HepG2 (cell line): ENCODE measurements around the gene XKR3.
"Not testable (repeated sequence)": the region's sequence is repeated elsewhere in the genome, so short reads cannot be mapped to it uniquely, and the experiment has no call there.

Experiments used
- ATF3 ChIP-seq: sonication (generic); formaldehyde crosslinking; IDR thresholded peaks from 2 replicates; pipeline ENCODE4 v1.4.0; 2020; ENCODE audit warnings: missing genetic modification reagents
- WIZ ChIP-seq: sonication (generic); formaldehyde crosslinking; IDR thresholded peaks from 2 replicates; pipeline ENCODE4 v1.5.1; 2020; ENCODE audit warnings: mild to moderate bottlenecking, missing genetic modification reagents
- ZNF12 ChIP-seq: sonication (generic); formaldehyde crosslinking; IDR thresholded peaks from 2 replicates; pipeline ENCODE4 v1.5.0; 2020; ENCODE audit warnings: missing genetic modification reagents
- ZNF160 ChIP-seq: sonication (generic); formaldehyde crosslinking; IDR thresholded peaks from 2 replicates; pipeline ENCODE4 v1.8.0; 2022; ENCODE audit warnings: mild to moderate bottlenecking, inconsistent platforms, missing genetic modification reagents
- ZNF276 ChIP-seq: sonication (generic); formaldehyde crosslinking; IDR thresholded peaks from 2 replicates; pipeline ENCODE4 v1.4.0; 2020; ENCODE audit warnings: mild to moderate bottlenecking, low read depth, missing genetic modification reagents
- ZNF564 ChIP-seq: sonication (generic); formaldehyde crosslinking; IDR thresholded peaks from 2 replicates; pipeline ENCODE4 v1.8.1; 2023; ENCODE audit warnings: mild to moderate bottlenecking, missing genetic modification reagents
- ZNF598 ChIP-seq: sonication (generic); formaldehyde crosslinking; IDR thresholded peaks from 2 replicates; pipeline ENCODE4 v1.5.1; 2020; ENCODE audit warnings: mild to moderate bottlenecking, missing genetic modification reagents, borderline replicate concordance
- ZNF605 ChIP-seq: sonication (generic); formaldehyde crosslinking; IDR thresholded peaks from 2 replicates; pipeline ENCODE4 v1.8.0; 2022; ENCODE audit warnings: mild to moderate bottlenecking, missing genetic modification reagents
- ZNF7 ChIP-seq: IDR thresholded peaks from 2 replicates; pipeline ENCODE4 v1.6.1; 2016; ENCODE audit warnings: missing biosample characterization, missing genetic modification reagents
- TF ChIP-seq, protein P1 (sequence below): sonication (generic); formaldehyde crosslinking; IDR thresholded peaks from 2 replicates; pipeline ENCODE4 v1.8.1; 2023; ENCODE audit warnings: mild to moderate bottlenecking, missing genetic modification reagents
- TF ChIP-seq, protein P2 (sequence below): sonication (generic); formaldehyde crosslinking; IDR thresholded peaks from 2 replicates; pipeline ENCODE4 v1.5.1; 2020; ENCODE audit warnings: mild to moderate bottlenecking, missing genetic modification reagents, moderate library complexity

DNA sequence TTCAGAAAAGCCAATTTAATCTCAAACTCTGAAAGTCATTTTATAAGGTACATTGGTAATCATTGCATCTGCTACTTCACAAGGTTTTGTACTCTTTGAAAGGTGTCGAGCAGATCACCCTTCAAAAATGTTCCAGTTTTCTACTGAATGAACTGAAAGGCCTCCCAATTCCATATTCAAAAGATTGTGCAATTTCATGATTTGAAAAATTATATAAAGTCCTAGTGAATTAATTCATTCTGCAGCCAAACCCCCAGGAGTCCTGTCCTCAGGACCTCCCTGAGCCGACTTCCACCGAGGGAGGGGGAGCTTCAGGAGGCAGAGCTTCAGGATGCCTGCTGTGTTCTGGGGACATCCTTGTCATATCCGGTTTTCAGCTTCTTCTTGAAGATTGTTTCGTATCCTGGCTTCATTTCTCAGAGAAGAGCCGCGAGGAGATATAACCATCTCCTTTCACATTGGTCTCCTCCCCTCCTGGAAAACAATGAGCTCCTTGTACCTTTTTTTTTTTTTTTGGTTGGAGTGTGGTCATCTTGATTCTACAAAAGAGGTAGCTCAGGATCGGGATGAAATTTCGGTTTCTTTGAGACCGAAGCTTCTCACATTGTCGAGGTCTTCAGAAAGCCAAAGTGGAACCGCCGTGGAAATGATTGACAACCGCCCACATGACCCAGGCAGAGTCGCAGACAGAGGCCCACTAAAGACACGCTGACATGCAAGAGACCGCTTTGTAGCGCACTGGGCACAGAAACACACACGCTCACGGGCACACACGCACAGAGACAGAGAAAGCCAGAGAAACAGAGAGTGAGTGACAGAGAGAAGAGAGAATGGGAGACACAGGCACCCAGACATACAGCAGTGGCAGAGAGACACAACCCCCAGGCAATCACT is 77.7 kb downstream of the XKR3 start:
- not testable (repeated sequence) for TF ChIP-seq ZNF598 (CRISPR knock-in tag); ZNF7 (CRISPR knock-in tag); ZNF160 (CRISPR knock-in tag); ZNF564; ZNF276 (CRISPR knock-in tag); WIZ (CRISPR knock-in tag); ATF3 (CRISPR knock-in tag); ZNF605 (CRISPR knock-in tag); ZNF12
- TF ChIP-seq, protein P1, sequence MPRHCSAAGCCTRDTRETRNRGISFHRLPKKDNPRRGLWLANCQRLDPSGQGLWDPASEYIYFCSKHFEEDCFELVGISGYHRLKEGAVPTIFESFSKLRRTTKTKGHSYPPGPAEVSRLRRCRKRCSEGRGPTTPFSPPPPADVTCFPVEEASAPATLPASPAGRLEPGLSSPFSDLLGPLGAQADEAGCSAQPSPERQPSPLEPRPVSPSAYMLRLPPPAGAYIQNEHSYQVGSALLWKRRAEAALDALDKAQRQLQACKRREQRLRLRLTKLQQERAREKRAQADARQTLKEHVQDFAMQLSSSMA (CRISPR knock-in tag) = not testable (repeated sequence)
- TF ChIP-seq, protein P2, sequence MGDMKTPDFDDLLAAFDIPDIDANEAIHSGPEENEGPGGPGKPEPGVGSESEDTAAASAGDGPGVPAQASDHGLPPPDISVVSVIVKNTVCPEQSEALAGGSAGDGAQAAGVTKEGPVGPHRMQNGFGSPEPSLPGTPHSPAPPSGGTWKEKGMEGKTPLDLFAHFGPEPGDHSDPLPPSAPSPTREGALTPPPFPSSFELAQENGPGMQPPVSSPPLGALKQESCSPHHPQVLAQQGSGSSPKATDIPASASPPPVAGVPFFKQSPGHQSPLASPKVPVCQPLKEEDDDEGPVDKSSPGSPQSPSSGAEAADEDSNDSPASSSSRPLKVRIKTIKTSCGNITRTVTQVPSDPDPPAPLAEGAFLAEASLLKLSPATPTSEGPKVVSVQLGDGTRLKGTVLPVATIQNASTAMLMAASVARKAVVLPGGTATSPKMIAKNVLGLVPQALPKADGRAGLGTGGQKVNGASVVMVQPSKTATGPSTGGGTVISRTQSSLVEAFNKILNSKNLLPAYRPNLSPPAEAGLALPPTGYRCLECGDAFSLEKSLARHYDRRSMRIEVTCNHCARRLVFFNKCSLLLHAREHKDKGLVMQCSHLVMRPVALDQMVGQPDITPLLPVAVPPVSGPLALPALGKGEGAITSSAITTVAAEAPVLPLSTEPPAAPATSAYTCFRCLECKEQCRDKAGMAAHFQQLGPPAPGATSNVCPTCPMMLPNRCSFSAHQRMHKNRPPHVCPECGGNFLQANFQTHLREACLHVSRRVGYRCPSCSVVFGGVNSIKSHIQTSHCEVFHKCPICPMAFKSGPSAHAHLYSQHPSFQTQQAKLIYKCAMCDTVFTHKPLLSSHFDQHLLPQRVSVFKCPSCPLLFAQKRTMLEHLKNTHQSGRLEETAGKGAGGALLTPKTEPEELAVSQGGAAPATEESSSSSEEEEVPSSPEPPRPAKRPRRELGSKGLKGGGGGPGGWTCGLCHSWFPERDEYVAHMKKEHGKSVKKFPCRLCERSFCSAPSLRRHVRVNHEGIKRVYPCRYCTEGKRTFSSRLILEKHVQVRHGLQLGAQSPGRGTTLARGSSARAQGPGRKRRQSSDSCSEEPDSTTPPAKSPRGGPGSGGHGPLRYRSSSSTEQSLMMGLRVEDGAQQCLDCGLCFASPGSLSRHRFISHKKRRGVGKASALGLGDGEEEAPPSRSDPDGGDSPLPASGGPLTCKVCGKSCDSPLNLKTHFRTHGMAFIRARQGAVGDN (CRISPR knock-in tag) = not testable (repeated sequence)
